Breast epithelium (tissue), 3 donors: ENCODE measurements around the gene BTRC.

Source experiments
- CTCF ChIP-seq, 3 donors: fragments of 450-650 bp; IDR thresholded peaks; one replicate each; pipeline ENCODE4 v1.5.1; 2016 to 2017; ENCODE audit warnings: antibody characterized with exemption in 3 of 3, mild to moderate bottlenecking in 3 of 3, moderate library complexity in 3 of 3
- POLR2A ChIP-seq: fragments of 450-650 bp; IDR thresholded peaks from one replicate; pipeline ENCODE4 v1.6.1; 2016; ENCODE audit warnings: antibody characterized with exemption, mild to moderate bottlenecking, moderate library complexity

GRCh38 chr10:101511938-101512337, 158.0 kb downstream of the BTRC start:
- TF ChIP-seq CTCF (IDR thresholded peaks at IDR 0.05), result no peak
- TF ChIP-seq POLR2A, result no peak
